Stimulated activated effector memory CD8-positive, alpha-beta T cell treated with anti-CD3 and anti-CD28 coated beads, Interleukin-12 subunit alpha, Interleukin-12 subunit beta, amount 100 ng/mL, for 72 hours (primary cell): Measurements from ENCODE around the gene ANAPC13.
A peak's percentile ranks its signal among the peaks of the same experiment; 100 is the strongest.

Experiments
- ATAC-seq: fragments of 150-1000 bp; cut with Tn5 transposase; 2 replicates; pipeline ENCODE4 v1.10.0; 2021
- DNase-seq, 2 donors: peaks; one replicate each; pipeline ENCODE4 v3.0.0; 2021 to 2022; ENCODE audit warnings: low spot score in 2 of 2
- H3K27ac Mint-ChIP-seq: one replicate; pipeline ENCODE4 v1.8.0; 2022; ENCODE audit warnings: mild to moderate bottlenecking, mixed read lengths
- H3K36me3 Mint-ChIP-seq: one replicate; pipeline ENCODE4 v1.8.0; 2022; ENCODE audit warnings: mild to moderate bottlenecking, mixed read lengths
- H3K4me1 Mint-ChIP-seq: one replicate; pipeline ENCODE4 v1.8.0; 2022; ENCODE audit warnings: mixed read lengths
- H3K4me3 Mint-ChIP-seq: one replicate; pipeline ENCODE4 v1.8.0; 2022; ENCODE audit warnings: mild to moderate bottlenecking, mixed read lengths
- H3K9me3 Mint-ChIP-seq: one replicate; pipeline ENCODE4 v1.8.0; 2022; ENCODE audit warnings: mixed read lengths

ANAPC13 gene

DNA sequence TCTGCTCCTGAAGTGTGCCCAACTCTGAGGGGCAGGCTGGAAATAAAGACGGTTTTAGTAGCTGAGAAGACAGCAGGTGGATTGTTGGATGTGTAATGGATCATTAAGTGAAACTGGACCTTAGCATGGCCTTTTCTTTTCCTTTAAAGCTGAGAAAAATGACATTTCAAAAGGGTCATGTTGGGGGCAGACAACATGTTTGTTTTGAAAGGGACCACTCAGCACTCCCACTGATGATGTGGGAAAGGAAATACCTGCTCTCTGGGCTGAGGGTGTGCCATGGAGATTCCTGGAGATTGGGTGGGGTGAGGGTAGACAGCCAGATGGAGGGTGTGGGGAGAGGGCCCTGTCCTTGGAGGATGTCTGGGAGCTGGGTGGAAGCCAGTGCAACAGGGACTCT is 38.4 kb downstream of the ANAPC13 start:
- peaks cover 12% of the 10 kb centered on the region for H3K9me3 Mint-ChIP-seq
- no peaks in the 10 kb centered on the region for H3K36me3 Mint-ChIP-seq
- H3K27ac Mint-ChIP-seq: no peak overlapping the region
- ATAC-seq: no peak
- H3K4me3 Mint-ChIP-seq: no peak overlapping the region
- peak in 1 of 2 donors; percentile 23 for DNase-seq
- no peaks in the 10 kb centered on the region for H3K4me1 Mint-ChIP-seq

DNA sequence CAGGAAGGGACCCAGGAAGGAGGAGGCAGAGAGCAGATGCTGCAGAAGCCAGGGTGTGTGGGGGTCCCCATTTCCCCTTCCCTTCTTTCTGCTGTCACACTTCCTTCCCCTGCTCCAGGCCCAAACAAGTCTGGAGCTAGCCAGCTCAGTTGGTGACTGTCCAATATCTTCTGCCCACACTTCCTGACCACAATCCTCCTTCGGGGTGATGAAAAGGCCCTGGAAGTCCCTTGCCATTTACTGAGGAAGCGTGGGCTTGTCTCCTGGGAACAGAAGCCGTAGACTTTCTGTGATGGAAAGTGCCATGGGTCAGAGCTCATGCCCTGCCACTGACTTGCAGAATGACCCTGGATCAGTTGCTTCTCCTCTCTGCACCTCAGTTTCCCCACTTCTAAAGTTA is 39.0 kb downstream of the ANAPC13 start:
- H3K36me3 Mint-ChIP-seq: no peaks in the 10 kb centered on the region
- H3K4me3 Mint-ChIP-seq: no peak overlapping the region
- peaks cover 12% of the 10 kb centered on the region for H3K9me3 Mint-ChIP-seq
- ATAC-seq (no peak), DNase-seq (no peak)
- no peak overlapping the region for H3K27ac Mint-ChIP-seq
- H3K4me1 Mint-ChIP-seq: no peaks in the 10 kb centered on the region

GRCh38 chr3:134445636-134446035 is 40.1 kb downstream of the ANAPC13 start:
- no peak overlapping the region for H3K27ac Mint-ChIP-seq
- no peaks in the 10 kb centered on the region for H3K36me3 Mint-ChIP-seq
- ATAC-seq: no peak
- peaks cover 12% of the 10 kb centered on the region for H3K9me3 Mint-ChIP-seq
- no peak overlapping the region for H3K4me3 Mint-ChIP-seq
- DNase-seq: no peak
- H3K4me1 Mint-ChIP-seq: no peaks in the 10 kb centered on the region

DNA sequence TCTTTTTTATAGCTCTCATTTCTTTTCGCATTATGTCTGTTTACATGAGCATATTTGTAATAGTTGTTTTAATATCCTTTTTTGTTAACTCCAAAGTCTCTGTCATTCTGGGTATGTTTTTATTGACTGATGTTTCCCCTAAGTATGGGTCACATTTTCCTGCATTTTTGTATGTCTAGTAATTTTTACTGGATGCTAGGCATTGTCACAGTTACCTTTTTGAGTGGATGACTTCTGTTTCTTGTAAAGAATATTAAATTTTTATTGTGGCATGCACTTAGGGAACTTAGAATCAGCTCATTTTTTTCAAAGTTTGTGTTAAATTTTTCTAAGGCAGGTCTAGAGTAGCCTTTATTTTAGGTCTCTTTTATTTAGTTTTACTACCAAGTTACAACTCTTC is 40.7 kb downstream of the ANAPC13 start:
- no peak overlapping the region for H3K4me3 Mint-ChIP-seq
- no peak for DNase-seq
- H3K27ac Mint-ChIP-seq: no peak overlapping the region
- no peak for ATAC-seq
- no peaks in the 10 kb centered on the region for H3K4me1 Mint-ChIP-seq
- peaks cover 12% of the 10 kb centered on the region for H3K9me3 Mint-ChIP-seq
- H3K36me3 Mint-ChIP-seq: no peaks in the 10 kb centered on the region

DNA sequence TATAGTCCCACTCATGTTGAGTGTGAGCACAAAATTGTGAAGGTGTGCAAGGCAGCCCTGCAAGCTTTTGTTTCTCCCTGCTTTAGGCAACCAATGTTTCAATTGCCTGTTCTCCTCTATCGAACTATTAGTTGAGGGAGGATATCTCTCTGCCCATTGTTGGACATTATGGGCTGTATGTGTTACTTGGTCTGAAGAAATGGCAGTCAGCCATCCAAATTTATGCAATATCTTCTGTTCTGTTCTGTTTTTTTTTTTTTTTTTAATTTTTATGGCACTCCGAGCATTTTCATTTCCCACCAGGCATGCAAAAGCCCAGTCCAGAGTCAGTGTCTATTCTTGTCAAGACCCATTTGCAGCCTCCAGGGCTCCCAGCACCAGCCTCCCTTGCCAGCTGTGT is 44.0 kb downstream of the ANAPC13 start:
- Mint-ChIP-seq H3K4me1 (no peaks in the 10 kb centered on the region), H3K27ac (no peak overlapping the region), H3K9me3 (peaks cover 12% of the 10 kb centered on the region), H3K36me3 (no peaks in the 10 kb centered on the region), H3K4me3 (no peak overlapping the region)
- no peak for ATAC-seq
- no peak for DNase-seq

DNA sequence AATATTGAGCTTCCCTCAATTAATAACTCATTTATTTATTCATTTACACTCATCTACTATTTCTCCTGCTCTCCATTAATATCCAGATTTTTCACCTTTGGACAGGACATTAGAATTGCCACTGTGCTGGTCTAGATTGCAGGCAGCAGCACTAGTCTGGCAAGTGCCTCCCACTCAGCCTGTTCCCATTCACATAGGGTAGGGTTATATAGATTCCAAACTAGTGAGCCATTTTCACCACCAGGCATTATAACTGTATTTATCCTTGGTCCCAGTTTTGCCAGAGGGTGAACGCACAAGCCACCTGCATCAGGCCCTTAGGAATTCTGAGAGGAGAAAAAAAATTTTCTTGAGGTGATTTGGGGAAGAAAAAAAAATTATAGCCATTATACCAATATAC is 44.5 kb downstream of the ANAPC13 start:
- H3K36me3 Mint-ChIP-seq: no peaks in the 10 kb centered on the region
- no peaks in the 10 kb centered on the region for H3K4me1 Mint-ChIP-seq
- H3K4me3 Mint-ChIP-seq: no peak overlapping the region
- DNase-seq: peak in 1 of 2 donors; percentile 10
- H3K27ac Mint-ChIP-seq: no peak overlapping the region
- no peak for ATAC-seq
- peaks cover 12% of the 10 kb centered on the region for H3K9me3 Mint-ChIP-seq

DNA sequence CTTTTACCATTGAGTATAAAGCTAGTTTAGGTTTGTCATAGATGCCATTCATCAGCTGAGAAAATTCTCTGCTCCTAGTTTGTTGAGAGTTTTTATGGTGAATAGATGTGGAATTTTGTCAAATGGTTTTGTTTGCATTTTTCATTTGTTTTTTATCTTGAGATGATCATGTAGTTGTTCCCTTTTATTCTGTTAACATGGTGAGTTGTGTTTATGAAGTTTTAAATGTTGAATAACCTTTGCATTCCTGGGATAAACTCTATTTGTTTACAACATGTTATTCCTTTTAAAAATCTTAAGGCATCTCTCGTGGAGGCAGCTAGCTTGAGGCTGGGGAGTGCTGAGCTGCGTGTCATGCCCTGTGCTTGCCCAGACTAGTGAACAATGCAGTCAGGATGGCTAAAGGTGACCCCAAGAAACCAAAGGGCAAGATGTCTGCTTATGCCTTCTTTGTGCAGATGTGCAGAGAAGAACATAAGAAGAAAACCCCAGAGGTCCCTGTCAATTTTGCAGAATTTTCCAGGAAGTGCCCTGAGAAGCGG is 48.5 kb downstream of the ANAPC13 start:
- peak in 1 of 2 donors; percentile 33 for DNase-seq
- Mint-ChIP-seq H3K27ac (no peak overlapping the region), H3K4me3 (no peak overlapping the region), H3K9me3 (no peaks in the 10 kb centered on the region), H3K4me1 (no peaks in the 10 kb centered on the region), H3K36me3 (no peaks in the 10 kb centered on the region)
- ATAC-seq: no peak

- Mint-ChIP-seq H3K27ac (no peak overlapping the region), H3K4me1 (no peaks in the 10 kb centered on the region), H3K9me3 (no peaks in the 10 kb centered on the region), H3K4me3 (no peak overlapping the region), H3K36me3 (no peaks in the 10 kb centered on the region)
- no peak for DNase-seq
- no peak for ATAC-seq
Measured at GRCh38 chr3:134432236-134432635, 53.5 kb downstream of the ANAPC13 start.

GRCh38 chr3:134430950-134431445 is 54.8 kb downstream of the ANAPC13 start:
- Mint-ChIP-seq H3K9me3 (no peaks in the 10 kb centered on the region), H3K27ac (no peak overlapping the region)
- no peak for DNase-seq

DNA sequence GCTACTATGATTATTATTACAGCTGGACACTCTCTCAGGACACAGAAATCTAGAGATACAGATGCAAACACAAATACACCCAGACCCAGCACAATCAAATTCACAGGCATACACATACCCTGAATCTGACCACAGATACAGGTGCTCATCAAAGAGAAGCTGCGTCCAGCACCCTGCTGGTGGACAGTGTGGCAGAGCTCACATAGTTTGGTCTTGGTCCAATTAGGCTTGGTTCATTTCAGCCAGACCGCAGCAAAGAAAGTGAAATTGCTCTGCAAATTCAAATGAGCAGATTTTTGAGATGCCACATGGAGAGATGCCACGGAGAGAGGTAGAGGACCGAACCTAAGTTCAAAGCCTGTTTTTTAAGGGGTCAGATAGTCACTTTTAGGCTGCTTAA is 55.6 kb downstream of the ANAPC13 start:
- no peak overlapping the region for H3K27ac Mint-ChIP-seq
- no peaks in the 10 kb centered on the region for H3K36me3 Mint-ChIP-seq
- no peaks in the 10 kb centered on the region for H3K4me1 Mint-ChIP-seq
- ATAC-seq (no peak), DNase-seq (no peak)
- no peaks in the 10 kb centered on the region for H3K9me3 Mint-ChIP-seq
- H3K4me3 Mint-ChIP-seq: no peak overlapping the region

More at GRCh38 chr3:134430950-134431445, 54.8 kb downstream of the ANAPC13 start:
- H3K36me3 Mint-ChIP-seq: no peaks in the 10 kb centered on the region
- no peaks in the 10 kb centered on the region for H3K4me1 Mint-ChIP-seq
- H3K4me3 Mint-ChIP-seq: no peak overlapping the region
- no peak for ATAC-seq

DNA sequence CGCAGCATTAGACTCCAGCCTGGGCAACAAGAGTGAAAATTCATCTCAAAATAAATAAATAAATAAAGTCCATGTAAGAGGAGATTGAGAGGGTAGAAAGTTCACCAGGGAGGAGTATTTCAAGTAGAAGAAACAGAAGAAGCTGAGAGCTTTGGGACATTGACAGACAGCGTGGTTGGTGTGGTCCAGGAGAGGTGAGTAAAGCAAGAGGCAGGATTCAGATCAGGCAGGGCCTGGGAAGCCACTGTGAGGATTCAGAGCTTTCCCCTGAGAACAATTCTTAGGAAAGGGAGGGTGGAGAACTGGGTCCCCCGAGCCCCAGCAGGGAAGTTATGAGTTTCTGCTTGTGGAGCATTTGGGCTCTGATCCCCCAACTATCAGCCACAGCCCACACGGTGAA is 57.4 kb downstream of the ANAPC13 start:
- Mint-ChIP-seq H3K4me1 (no peaks in the 10 kb centered on the region), H3K36me3 (no peaks in the 10 kb centered on the region), H3K9me3 (no peaks in the 10 kb centered on the region), H3K27ac (no peak overlapping the region), H3K4me3 (no peak overlapping the region)
- no peak for ATAC-seq
- DNase-seq: no peak
